ENCODE data around the gene TBX1.

Gene TBX1

GRCh38 chr22:19739448-19739895 is 21.1 kb upstream of the TBX1 start:
- no peaks in the 10 kb centered on the region for H3K27me3 Mint-ChIP-seq (ENCODE audit: low read depth)
- no peaks in the 10 kb centered on the region for H3K4me1 Mint-ChIP-seq (ENCODE audit: low read depth)
- no peaks in the 10 kb centered on the region for H3K36me3 Mint-ChIP-seq (ENCODE audit: low read depth)
- H3K27ac Mint-ChIP-seq = no peak overlapping the region
- H3K4me3 Mint-ChIP-seq = no peak overlapping the region
- no peak for DNase-seq (ENCODE audit: low spot score)
- no peaks in the 10 kb centered on the region for H3K9me3 Mint-ChIP-seq

GRCh38 chr22:19739911-19740449 is 20.6 kb upstream of the TBX1 start:
- Mint-ChIP-seq H3K4me3 (no peak overlapping the region), H3K27ac (no peak overlapping the region), H3K36me3 (ENCODE audit: low read depth) (no peaks in the 10 kb centered on the region), H3K9me3 (no peaks in the 10 kb centered on the region), H3K4me1 (ENCODE audit: low read depth) (no peaks in the 10 kb centered on the region), H3K27me3 (ENCODE audit: low read depth) (no peaks in the 10 kb centered on the region)
- DNase-seq (ENCODE audit: low spot score) = no peak

GRCh38 chr22:19740586-19740985 is 20.0 kb upstream of the TBX1 start:
- no peaks in the 10 kb centered on the region for H3K9me3 Mint-ChIP-seq
- no peak overlapping the region for H3K4me3 Mint-ChIP-seq
- no peaks in the 10 kb centered on the region for H3K27me3 Mint-ChIP-seq (ENCODE audit: low read depth)
- DNase-seq (ENCODE audit: low spot score) = no peak
- H3K36me3 Mint-ChIP-seq (ENCODE audit: low read depth) = no peaks in the 10 kb centered on the region
- no peaks in the 10 kb centered on the region for H3K4me1 Mint-ChIP-seq (ENCODE audit: low read depth)
- no peak overlapping the region for H3K27ac Mint-ChIP-seq

- no peaks in the 10 kb centered on the region for H3K27me3 Mint-ChIP-seq (ENCODE audit: low read depth)
- H3K27ac Mint-ChIP-seq = no peak overlapping the region
- no peak overlapping the region for H3K4me3 Mint-ChIP-seq
- no peaks in the 10 kb centered on the region for H3K9me3 Mint-ChIP-seq
- no peak for DNase-seq (ENCODE audit: low spot score)
- H3K4me1 Mint-ChIP-seq (ENCODE audit: low read depth) = no peaks in the 10 kb centered on the region
- H3K36me3 Mint-ChIP-seq (ENCODE audit: low read depth) = no peaks in the 10 kb centered on the region
Measured at GRCh38 chr22:19741053-19741452, 19.5 kb upstream of the TBX1 start.

- no peaks in the 10 kb centered on the region for H3K36me3 Mint-ChIP-seq (ENCODE audit: low read depth)
- H3K27ac Mint-ChIP-seq = no peak overlapping the region
- no peaks in the 10 kb centered on the region for H3K27me3 Mint-ChIP-seq (ENCODE audit: low read depth)
- no peaks in the 10 kb centered on the region for H3K4me1 Mint-ChIP-seq (ENCODE audit: low read depth)
- no peaks in the 10 kb centered on the region for H3K9me3 Mint-ChIP-seq
- DNase-seq (ENCODE audit: low spot score) = no peak
- H3K4me3 Mint-ChIP-seq = no peak overlapping the region
Measured at GRCh38 chr22:19742160-19743066, 18.2 kb upstream of the TBX1 start.

GRCh38 chr22:19743081-19743480 is 17.5 kb upstream of the TBX1 start:
- Mint-ChIP-seq H3K27ac (no peak overlapping the region), H3K9me3 (no peaks in the 10 kb centered on the region), H3K4me3 (no peak overlapping the region), H3K27me3 (ENCODE audit: low read depth) (no peaks in the 10 kb centered on the region), H3K4me1 (ENCODE audit: low read depth) (no peaks in the 10 kb centered on the region), H3K36me3 (ENCODE audit: low read depth) (no peaks in the 10 kb centered on the region)
- no peak for DNase-seq (ENCODE audit: low spot score)

GRCh38 chr22:19743651-19744050 is 16.9 kb upstream of the TBX1 start:
- no peaks in the 10 kb centered on the region for H3K27me3 Mint-ChIP-seq (ENCODE audit: low read depth)
- no peaks in the 10 kb centered on the region for H3K36me3 Mint-ChIP-seq (ENCODE audit: low read depth)
- no peaks in the 10 kb centered on the region for H3K4me1 Mint-ChIP-seq (ENCODE audit: low read depth)
- H3K9me3 Mint-ChIP-seq = no peaks in the 10 kb centered on the region
- no peak overlapping the region for H3K27ac Mint-ChIP-seq
- DNase-seq (ENCODE audit: low spot score) = no peak
- no peak overlapping the region for H3K4me3 Mint-ChIP-seq

GRCh38 chr22:19744350-19745006 is 16.1 kb upstream of the TBX1 start:
- Mint-ChIP-seq H3K4me1 (ENCODE audit: low read depth) (no peaks in the 10 kb centered on the region), H3K27ac (no peak overlapping the region), H3K4me3 (no peak overlapping the region), H3K36me3 (ENCODE audit: low read depth) (no peaks in the 10 kb centered on the region), H3K27me3 (ENCODE audit: low read depth) (no peaks in the 10 kb centered on the region), H3K9me3 (no peaks in the 10 kb centered on the region)
- no peak for DNase-seq (ENCODE audit: low spot score)

- no peaks in the 10 kb centered on the region for H3K36me3 Mint-ChIP-seq (ENCODE audit: low read depth)
- no peaks in the 10 kb centered on the region for H3K4me1 Mint-ChIP-seq (ENCODE audit: low read depth)
- H3K9me3 Mint-ChIP-seq = no peaks in the 10 kb centered on the region
- no peak overlapping the region for H3K4me3 Mint-ChIP-seq
- no peak overlapping the region for H3K27ac Mint-ChIP-seq
- DNase-seq (ENCODE audit: low spot score) = no peak
- H3K27me3 Mint-ChIP-seq (ENCODE audit: low read depth) = no peaks in the 10 kb centered on the region
Measured at GRCh38 chr22:19745155-19746101, 15.2 kb upstream of the TBX1 start.

GRCh38 chr22:19746726-19747125 is 13.9 kb upstream of the TBX1 start:
- Mint-ChIP-seq H3K9me3 (no peaks in the 10 kb centered on the region), H3K27me3 (ENCODE audit: low read depth) (no peaks in the 10 kb centered on the region)

GRCh38 chr22:19747551-19747950 is 13.0 kb upstream of the TBX1 start:
- Mint-ChIP-seq H3K27ac (no peak overlapping the region), H3K4me3 (no peak overlapping the region), H3K36me3 (ENCODE audit: low read depth) (no peaks in the 10 kb centered on the region), H3K27me3 (ENCODE audit: low read depth) (peaks cover 3% of the 10 kb centered on the region), H3K9me3 (no peaks in the 10 kb centered on the region), H3K4me1 (ENCODE audit: low read depth) (no peaks in the 10 kb centered on the region)
- no peak for DNase-seq (ENCODE audit: low spot score)

More at GRCh38 chr22:19746726-19747125, 13.9 kb upstream of the TBX1 start:
- H3K27ac Mint-ChIP-seq = no peak overlapping the region
- DNase-seq (ENCODE audit: low spot score) = no peak
- H3K4me1 Mint-ChIP-seq (ENCODE audit: low read depth) = no peaks in the 10 kb centered on the region
- no peak overlapping the region for H3K4me3 Mint-ChIP-seq
- H3K36me3 Mint-ChIP-seq (ENCODE audit: low read depth) = no peaks in the 10 kb centered on the region

- peaks cover 7% of the 10 kb centered on the region for H3K27me3 Mint-ChIP-seq (ENCODE audit: low read depth)
- H3K27ac Mint-ChIP-seq = no peak overlapping the region
- no peak for DNase-seq (ENCODE audit: low spot score)
- no peak overlapping the region for H3K4me3 Mint-ChIP-seq
- no peaks in the 10 kb centered on the region for H3K9me3 Mint-ChIP-seq
- no peaks in the 10 kb centered on the region for H3K36me3 Mint-ChIP-seq (ENCODE audit: low read depth)
- no peaks in the 10 kb centered on the region for H3K4me1 Mint-ChIP-seq (ENCODE audit: low read depth)
Measured at GRCh38 chr22:19748139-19748538, 12.4 kb upstream of the TBX1 start.

- H3K4me1 Mint-ChIP-seq (ENCODE audit: low read depth) = no peaks in the 10 kb centered on the region
- no peak overlapping the region for H3K27ac Mint-ChIP-seq
- H3K36me3 Mint-ChIP-seq (ENCODE audit: low read depth) = no peaks in the 10 kb centered on the region
- DNase-seq (ENCODE audit: low spot score) = no peak
- H3K4me3 Mint-ChIP-seq = no peak overlapping the region
- peaks cover 15% of the 10 kb centered on the region for H3K27me3 Mint-ChIP-seq (ENCODE audit: low read depth)
- H3K9me3 Mint-ChIP-seq = no peaks in the 10 kb centered on the region
Measured at GRCh38 chr22:19748991-19749664, 11.4 kb upstream of the TBX1 start.

Data from T-helper 2 cell treated with Interferon-gamma antibody and Interleukin-4, amounts not matched to agents 5 μg/mL and 100 μg/mL, for 36 hours (primary cell).